GM20000 (cell line): ENCODE measurements around the gene OR7C1.

ENCODE experiments used
- DNase-seq: peaks from one replicate; pipeline ENCODE4 v3.0.0; 2012; ENCODE audit warnings: low spot score
- TF ChIP-seq, protein P1 (sequence below): IDR thresholded peaks from 2 replicates; pipeline ENCODE4 v1.5.1; 2012; ENCODE audit warnings: mild to moderate bottlenecking, control low read depth; ENCODE audit errors: extremely low read depth, missing control alignments

The OR7C1 gene

GRCh38 chr19:14764401-14764800 lies 70.6 kb downstream of the OR7C1 start:
- TF ChIP-seq, protein P1, sequence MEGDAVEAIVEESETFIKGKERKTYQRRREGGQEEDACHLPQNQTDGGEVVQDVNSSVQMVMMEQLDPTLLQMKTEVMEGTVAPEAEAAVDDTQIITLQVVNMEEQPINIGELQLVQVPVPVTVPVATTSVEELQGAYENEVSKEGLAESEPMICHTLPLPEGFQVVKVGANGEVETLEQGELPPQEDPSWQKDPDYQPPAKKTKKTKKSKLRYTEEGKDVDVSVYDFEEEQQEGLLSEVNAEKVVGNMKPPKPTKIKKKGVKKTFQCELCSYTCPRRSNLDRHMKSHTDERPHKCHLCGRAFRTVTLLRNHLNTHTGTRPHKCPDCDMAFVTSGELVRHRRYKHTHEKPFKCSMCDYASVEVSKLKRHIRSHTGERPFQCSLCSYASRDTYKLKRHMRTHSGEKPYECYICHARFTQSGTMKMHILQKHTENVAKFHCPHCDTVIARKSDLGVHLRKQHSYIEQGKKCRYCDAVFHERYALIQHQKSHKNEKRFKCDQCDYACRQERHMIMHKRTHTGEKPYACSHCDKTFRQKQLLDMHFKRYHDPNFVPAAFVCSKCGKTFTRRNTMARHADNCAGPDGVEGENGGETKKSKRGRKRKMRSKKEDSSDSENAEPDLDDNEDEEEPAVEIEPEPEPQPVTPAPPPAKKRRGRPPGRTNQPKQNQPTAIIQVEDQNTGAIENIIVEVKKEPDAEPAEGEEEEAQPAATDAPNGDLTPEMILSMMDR, result no peak
- DNase-seq, result no peak

DNA sequence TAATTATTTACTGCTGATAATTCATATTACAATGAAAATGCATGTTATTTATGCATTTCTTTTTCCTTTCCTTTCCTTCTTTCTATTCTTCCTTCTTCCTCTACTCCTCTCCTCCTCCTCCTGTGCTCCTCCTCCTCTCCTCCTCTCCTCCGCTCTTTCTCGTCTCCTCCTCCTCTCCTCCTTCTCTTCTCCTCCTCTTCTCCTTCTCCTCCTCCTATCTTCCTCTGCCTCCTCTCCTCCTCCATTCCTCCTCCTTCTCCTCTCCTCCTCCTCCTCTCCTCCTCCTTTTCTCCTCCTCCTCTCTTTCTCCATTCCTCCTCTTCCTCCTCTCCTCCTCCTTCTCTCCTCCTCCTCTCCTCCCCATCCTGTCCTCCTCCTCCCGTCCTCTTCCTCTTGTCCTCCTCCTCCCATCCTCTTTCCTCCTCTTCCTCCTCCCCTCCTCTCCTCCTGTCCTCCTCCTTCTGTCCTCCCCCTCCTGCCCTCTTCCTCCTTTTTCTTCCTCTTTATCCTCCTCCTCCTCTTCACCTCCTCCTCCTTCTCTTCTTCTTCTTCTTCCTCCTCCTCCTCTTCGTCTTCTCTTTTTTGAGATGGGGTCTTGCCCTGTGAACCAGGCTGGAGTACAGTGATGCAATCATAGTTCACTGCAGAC lies 71.4 kb downstream of the OR7C1 start:
- DNase-seq, result no peak
- TF ChIP-seq, protein P1, result no peak

- TF ChIP-seq, protein P1, result no peak
- DNase-seq, result no peak
Observed at GRCh38 chr19:14762111-14762510, 72.9 kb downstream of the OR7C1 start.

DNA sequence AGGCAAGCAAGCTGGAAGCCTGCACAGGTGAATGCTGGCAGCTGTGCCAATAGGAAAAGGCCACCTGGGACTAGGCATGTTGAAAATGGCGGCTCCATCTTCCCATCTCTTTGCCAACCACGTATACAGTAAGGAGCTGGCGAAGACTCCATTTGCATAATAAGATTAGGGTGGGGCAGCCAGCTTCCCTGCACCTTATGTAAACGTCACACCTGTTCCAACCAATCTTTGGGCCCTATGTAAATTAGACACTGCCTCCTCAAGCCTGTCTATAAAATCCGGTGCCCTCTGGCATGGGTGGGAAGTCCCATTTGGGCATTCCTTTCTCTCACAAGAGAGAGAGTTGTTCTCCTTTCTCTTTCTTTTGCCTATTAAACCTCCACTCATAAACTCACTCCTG lies 73.4 kb downstream of the OR7C1 start:
- TF ChIP-seq, protein P1, result no peak
- no peak for DNase-seq

DNA sequence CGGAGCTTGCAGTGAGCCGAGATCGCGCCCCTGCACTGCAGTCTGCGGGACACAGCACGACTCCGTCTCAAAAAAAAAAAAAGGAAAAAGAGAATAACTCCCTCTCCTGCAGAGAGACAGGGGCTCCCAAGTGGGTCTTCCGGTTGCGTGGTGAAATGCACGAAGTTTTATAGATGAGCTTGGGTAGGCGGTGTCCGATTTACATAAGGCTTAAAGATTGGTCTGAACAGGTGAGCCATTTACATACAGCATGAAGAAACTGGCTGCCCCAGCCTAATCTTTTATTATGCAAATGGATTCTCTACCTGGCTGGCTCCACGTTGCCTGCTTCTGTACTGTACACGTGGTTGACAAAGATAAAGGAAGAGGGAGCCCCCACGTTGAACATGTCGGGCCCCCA lies 76.2 kb downstream of the OR7C1 start:
- DNase-seq, result no peak
- TF ChIP-seq, protein P1, result no peak

DNA sequence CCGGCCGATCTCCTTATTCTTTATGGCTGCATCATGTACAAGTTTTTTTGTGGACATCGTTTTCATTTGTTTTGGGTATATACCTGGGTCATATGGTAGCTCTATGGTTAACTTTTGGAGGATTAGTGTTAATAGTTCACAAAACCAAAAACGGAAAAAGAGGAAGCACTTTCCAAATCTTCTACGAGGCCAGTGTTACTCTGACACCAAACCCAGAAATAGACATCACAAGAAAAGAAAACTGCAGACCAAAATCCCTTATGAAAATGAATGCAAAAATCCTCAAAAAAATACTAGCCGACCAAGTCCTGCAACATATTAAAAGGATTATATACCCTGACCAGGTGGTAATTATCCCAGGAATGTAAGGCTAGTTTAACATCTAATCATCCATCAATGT lies 86.4 kb downstream of the OR7C1 start:
- TF ChIP-seq, protein P1, result no peak
- DNase-seq, result no peak
